HepG2 (cell line): ENCODE measurements around the gene TUBGCP6. TPM values are rescaled to one million over a fixed set of nuclear protein-coding genes. Genes with fewer than 3 reads are reported as not detected.

Source experiments
- BHLHE40 ChIP-seq: IDR thresholded peaks from 2 replicates; pipeline ENCODE4 v1.6.1; 2011; ENCODE audit warnings: low read length, improper control_type of control experiment
- CREB1 ChIP-seq, 2 experiments: fragments of 450-650 bp in 1 of 2; IDR thresholded peaks; 2 replicates each; pipeline ENCODE4 v1.6.1; 2016 to 2017; ENCODE audit warnings: control low read depth in 1 of 2, mild to moderate bottlenecking in 1 of 2, missing compliant biosample characterization in 1 of 2, missing genetic modification characterization in 1 of 2
- EHMT2 ChIP-seq: fragments of 200-600 bp; sonication (generic); IDR thresholded peaks from 2 replicates; pipeline ENCODE4 v1.7.0; 2017; ENCODE audit warnings: antibody characterized with exemption, low read depth, low read length, borderline replicate concordance
- ERF ChIP-seq: IDR thresholded peaks from 2 replicates; pipeline ENCODE4 v1.6.1; 2018; ENCODE audit warnings: missing biosample characterization, missing genetic modification reagents
- FUBP1 ChIP-seq: sonication (generic); formaldehyde crosslinking; IDR thresholded peaks from 2 replicates; pipeline ENCODE4 v1.5.1; 2020; ENCODE audit warnings: missing genetic modification reagents, mild to moderate bottlenecking, borderline replicate concordance
- HDAC6 ChIP-seq: fragments of 200-600 bp; sonication (generic); IDR thresholded peaks from 2 replicates; pipeline ENCODE4 v1.7.0; 2017; ENCODE audit warnings: mild to moderate bottlenecking, antibody characterized with exemption, low read length, low read depth
- HNRNPLL ChIP-seq: fragments of 200-400 bp; formaldehyde crosslinking; IDR thresholded peaks from 2 replicates; pipeline ENCODE4 v1.6.1; 2017; ENCODE audit warnings: mild to moderate bottlenecking, low read depth, low read length; ENCODE audit not compliant: poor library complexity, severe bottlenecking
- JUNB ChIP-seq: sonication (generic); formaldehyde crosslinking; IDR thresholded peaks from 2 replicates; pipeline ENCODE4 v1.8.0; 2022; ENCODE audit warnings: missing genetic modification reagents, mild to moderate bottlenecking, borderline replicate concordance
- KAT7 ChIP-seq: IDR thresholded peaks from 2 replicates; pipeline ENCODE4 v1.6.1; 2018; ENCODE audit warnings: borderline replicate concordance, missing compliant biosample characterization
- MTA1 ChIP-seq: sonication (generic); formaldehyde crosslinking; IDR thresholded peaks from 2 replicates; pipeline ENCODE4 v1.4.0; 2020; ENCODE audit warnings: missing genetic modification reagents, mild to moderate bottlenecking, borderline replicate concordance
- MTA3 ChIP-seq: sonication (generic); formaldehyde crosslinking; IDR thresholded peaks from 2 replicates; pipeline ENCODE4 v1.4.0; 2020; ENCODE audit warnings: missing genetic modification reagents
- NFE2L1 ChIP-seq: sonication (generic); formaldehyde crosslinking; IDR thresholded peaks from 2 replicates; pipeline ENCODE4 v1.4.0; 2020; ENCODE audit warnings: missing genetic modification reagents, mild to moderate bottlenecking, borderline replicate concordance
- NFYB ChIP-seq: sonication (generic); formaldehyde crosslinking; IDR thresholded peaks from 2 replicates; pipeline ENCODE4 v1.4.0; 2020; ENCODE audit warnings: missing genetic modification reagents
- PHF8 ChIP-seq: sonication (generic); formaldehyde crosslinking; IDR thresholded peaks from 2 replicates; pipeline ENCODE4 v1.5.0; 2020; ENCODE audit warnings: missing genetic modification reagents
- REL ChIP-seq: sonication (generic); formaldehyde crosslinking; conservative IDR thresholded peaks from 2 replicates; pipeline ENCODE4 v1.8.0; 2022; ENCODE audit warnings: mild to moderate bottlenecking, missing genetic modification reagents, moderate library complexity
- SOX13 ChIP-seq, 3 experiments: fragments of 450-650 bp in 1 of 3; sonication (generic) in 1 of 3; formaldehyde crosslinking in 1 of 3; IDR thresholded peaks in 2 of 3; conservative IDR thresholded peaks in 1 of 3; 2 replicates each; pipeline versions ENCODE4 v1.5.0 to v1.6.1; 2016 to 2020; ENCODE audit warnings: antibody characterized with exemption in 1 of 3, mild to moderate bottlenecking in 1 of 3, missing compliant biosample characterization in 1 of 3, missing genetic modification reagents in 1 of 3, moderate library complexity in 1 of 3
- ZNF251 ChIP-seq: sonication (generic); formaldehyde crosslinking; IDR thresholded peaks from 2 replicates; pipeline ENCODE4 v1.9.0; 2021; ENCODE audit warnings: mild to moderate bottlenecking, missing genetic modification reagents
- ZNF317 ChIP-seq: sonication (generic); formaldehyde crosslinking; IDR thresholded peaks from 2 replicates; pipeline ENCODE4 v1.5.0; 2020; ENCODE audit warnings: mild to moderate bottlenecking, missing genetic modification reagents
- ZNF782 ChIP-seq: sonication (generic); formaldehyde crosslinking; IDR thresholded peaks from 2 replicates; pipeline ENCODE4 v1.4.0; 2020; ENCODE audit warnings: missing genetic modification reagents, mild to moderate bottlenecking, borderline replicate concordance
- ZNF891 ChIP-seq: sonication (generic); formaldehyde crosslinking; IDR thresholded peaks from 2 replicates; pipeline ENCODE4 v1.5.0; 2020; ENCODE audit warnings: mild to moderate bottlenecking, missing genetic modification reagents
- polyA plus RNA-seq, 8 experiments: library from polyadenylated mRNA; depleted of rRNA in 3 of 8; stranded (reverse) in 7 of 8; unstranded in 1 of 8; fragments of >200 nt; fragmentation: Illumina TruSeq in 4 of 8; extraction: Trizol in 4 of 8; gene quantifications; 2 replicates each; pipeline versions ENCODE4 v1.2.1 to v1.2.3, GENCODE V29; 2011 to 2016; ENCODE audit warnings: low read depth in 4 of 8, missing spikeins in 1 of 8, mixed read lengths in 1 of 8; ENCODE audit not compliant: insufficient read depth in 1 of 8
- total RNA-seq, 5 experiments: library from RNA; depleted of rRNA; stranded (reverse); fragments of >200 nt; fragmentation: Illumina TruSeq; extraction: Trizol; gene quantifications; 2 replicates each; pipeline ENCODE4 v1.2.3, GENCODE V29; 2016; ENCODE audit warnings: low read depth in 1 of 5
- TF ChIP-seq, protein P1 (sequence below): sonication (generic); formaldehyde crosslinking; IDR thresholded peaks from 2 replicates; pipeline ENCODE4 v1.5.0; 2020; ENCODE audit warnings: mild to moderate bottlenecking, missing genetic modification reagents, moderate library complexity
- TF ChIP-seq, protein P2 (sequence below): IDR thresholded peaks from 2 replicates; pipeline ENCODE4 v1.6.1; 2018; ENCODE audit warnings: missing genetic modification reagents
- TF ChIP-seq, protein P3 (sequence below): sonication (generic); formaldehyde crosslinking; IDR thresholded peaks from 2 replicates; pipeline ENCODE4 v1.4.0; 2020; ENCODE audit warnings: mild to moderate bottlenecking, missing genetic modification reagents

The TUBGCP6 gene
- total and polyA plus RNA-seq, 2 of the 13 experiments (the other 11 are each of a cell fraction or from before 2014, with no cell fraction given): 14.6 to 15.7 TPM

GRCh38 chr22:50270666-50271394 is 26.0 kb upstream of the TUBGCP6 start (continued):
- no peak for TF ChIP-seq NFE2L1 (CRISPR knock-in tag)
- TF ChIP-seq, protein P1, sequence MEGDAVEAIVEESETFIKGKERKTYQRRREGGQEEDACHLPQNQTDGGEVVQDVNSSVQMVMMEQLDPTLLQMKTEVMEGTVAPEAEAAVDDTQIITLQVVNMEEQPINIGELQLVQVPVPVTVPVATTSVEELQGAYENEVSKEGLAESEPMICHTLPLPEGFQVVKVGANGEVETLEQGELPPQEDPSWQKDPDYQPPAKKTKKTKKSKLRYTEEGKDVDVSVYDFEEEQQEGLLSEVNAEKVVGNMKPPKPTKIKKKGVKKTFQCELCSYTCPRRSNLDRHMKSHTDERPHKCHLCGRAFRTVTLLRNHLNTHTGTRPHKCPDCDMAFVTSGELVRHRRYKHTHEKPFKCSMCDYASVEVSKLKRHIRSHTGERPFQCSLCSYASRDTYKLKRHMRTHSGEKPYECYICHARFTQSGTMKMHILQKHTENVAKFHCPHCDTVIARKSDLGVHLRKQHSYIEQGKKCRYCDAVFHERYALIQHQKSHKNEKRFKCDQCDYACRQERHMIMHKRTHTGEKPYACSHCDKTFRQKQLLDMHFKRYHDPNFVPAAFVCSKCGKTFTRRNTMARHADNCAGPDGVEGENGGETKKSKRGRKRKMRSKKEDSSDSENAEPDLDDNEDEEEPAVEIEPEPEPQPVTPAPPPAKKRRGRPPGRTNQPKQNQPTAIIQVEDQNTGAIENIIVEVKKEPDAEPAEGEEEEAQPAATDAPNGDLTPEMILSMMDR (CRISPR knock-in tag): no peak; the same call in 1 of the 2 replicates
- TF ChIP-seq SOX13 (IDR thresholded peaks at IDR 0.05): no peak
- TF ChIP-seq SOX13 (CRISPR knock-in tag; conservative IDR thresholded peaks at IDR 0.05 in 1 of 2, IDR thresholded peaks at IDR 0.05 in 1 of 2): no peak
- TF ChIP-seq BHLHE40: no peak
- peak; percentile 11; the same call in 1 of the 2 replicates for TF ChIP-seq NFYB (CRISPR knock-in tag)
- TF ChIP-seq FUBP1 (CRISPR knock-in tag): no peak
- no peak for TF ChIP-seq HNRNPLL
- peak; percentile 43; the same call in 1 of the 2 replicates for TF ChIP-seq JUNB
- no peak for TF ChIP-seq ZNF251
- TF ChIP-seq, protein P2, sequence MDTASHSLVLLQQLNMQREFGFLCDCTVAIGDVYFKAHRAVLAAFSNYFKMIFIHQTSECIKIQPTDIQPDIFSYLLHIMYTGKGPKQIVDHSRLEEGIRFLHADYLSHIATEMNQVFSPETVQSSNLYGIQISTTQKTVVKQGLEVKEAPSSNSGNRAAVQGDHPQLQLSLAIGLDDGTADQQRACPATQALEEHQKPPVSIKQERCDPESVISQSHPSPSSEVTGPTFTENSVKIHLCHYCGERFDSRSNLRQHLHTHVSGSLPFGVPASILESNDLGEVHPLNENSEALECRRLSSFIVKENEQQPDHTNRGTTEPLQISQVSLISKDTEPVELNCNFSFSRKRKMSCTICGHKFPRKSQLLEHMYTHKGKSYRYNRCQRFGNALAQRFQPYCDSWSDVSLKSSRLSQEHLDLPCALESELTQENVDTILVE (CRISPR knock-in tag): peak; percentile 88
- TF ChIP-seq ERF (CRISPR knock-in tag): peak; percentile 86
- TF ChIP-seq, protein P3, sequence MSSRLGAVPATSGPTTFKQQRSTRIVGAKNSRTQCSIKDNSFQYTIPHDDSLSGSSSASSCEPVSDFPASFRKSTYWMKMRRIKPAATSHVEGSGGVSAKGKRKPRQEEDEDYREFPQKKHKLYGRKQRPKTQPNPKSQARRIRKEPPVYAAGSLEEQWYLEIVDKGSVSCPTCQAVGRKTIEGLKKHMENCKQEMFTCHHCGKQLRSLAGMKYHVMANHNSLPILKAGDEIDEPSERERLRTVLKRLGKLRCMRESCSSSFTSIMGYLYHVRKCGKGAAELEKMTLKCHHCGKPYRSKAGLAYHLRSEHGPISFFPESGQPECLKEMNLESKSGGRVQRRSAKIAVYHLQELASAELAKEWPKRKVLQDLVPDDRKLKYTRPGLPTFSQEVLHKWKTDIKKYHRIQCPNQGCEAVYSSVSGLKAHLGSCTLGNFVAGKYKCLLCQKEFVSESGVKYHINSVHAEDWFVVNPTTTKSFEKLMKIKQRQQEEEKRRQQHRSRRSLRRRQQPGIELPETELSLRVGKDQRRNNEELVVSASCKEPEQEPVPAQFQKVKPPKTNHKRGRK (CRISPR knock-in tag): no peak
- peak; percentile 79 for TF ChIP-seq ZNF782 (CRISPR knock-in tag)
- TF ChIP-seq MTA1: peak; percentile 26; the same call in 1 of the 2 replicates
- no peak for TF ChIP-seq KAT7 (CRISPR knock-in tag)
- TF ChIP-seq CREB1 (IDR thresholded peaks at IDR 0.05): no peak
- TF ChIP-seq CREB1 (CRISPR knock-in tag; IDR thresholded peaks at IDR 0.05): no peak
- no peak for TF ChIP-seq MTA3 (CRISPR knock-in tag)
- TF ChIP-seq EHMT2: peak; percentile 63
- 0 out of 2 replicates have a peak, but pooled peaks have one; percentile 34 for TF ChIP-seq REL (CRISPR knock-in tag)
- peak; percentile 40; the same call in 1 of the 2 replicates for TF ChIP-seq ZNF891 (CRISPR knock-in tag)
- TF ChIP-seq HDAC6: no peak
- no peak for TF ChIP-seq PHF8 (CRISPR knock-in tag)
- TF ChIP-seq ZNF317: peak; percentile 80; the same call in 1 of the 2 replicates
